H1 (cell line): ENCODE data around the gene ATXN7L3. TPM values are rescaled to one million over a fixed set of nuclear protein-coding genes. Genes with fewer than 3 reads are reported as not detected.
"Not testable (repeated sequence)": the region's sequence is repeated elsewhere in the genome, so short reads cannot be mapped to it uniquely, and the experiment has no call there.

Experiments used
- CTCF ChIA-PET: fragments of 300-600 bp; sonication (Branson Sonifier 250); formaldehyde crosslinking; loops from one replicate; lab custom pipeline; 2021; ENCODE audit not compliant: partially characterized antibody; lab: Charles Lee
- POLR2A ChIA-PET: fragments of 300-600 bp; sonication (Branson Sonifier 250); formaldehyde crosslinking; loops from one replicate; lab custom pipeline; 2021; ENCODE audit warnings: inconsistent platforms; ENCODE audit not compliant: partially characterized antibody; lab: Charles Lee
- DNase-seq, 2 experiments: peaks; one replicate each; pipeline versions ENCODE4 v3.0.0 to v3.0.0-alpha.2; 2010 to 2022; ENCODE audit warnings: low spot score in 2 of 2, low read depth in 1 of 2, mixed read lengths in 1 of 2
- FAIRE-seq: peaks from 2 replicates; lab custom pipeline; 2011; peaks lifted over from hg19 to GRCh38; lab: Jason Lieb, UNC
- H2AFZ ChIP-seq: 2 replicates; pipeline ENCODE4 v1.8.1; 2012; ENCODE audit warnings: low read length, inconsistent platforms
- H2AK5ac ChIP-seq: 2 replicates; pipeline ENCODE4 v1.6.1; 2013; ENCODE audit warnings: low read depth, low read length
- H2BK120ac ChIP-seq: replicated peaks from 2 replicates; pipeline ENCODE3; 2013; ENCODE audit warnings: low read depth, low read length, inconsistent platforms
- H2BK12ac ChIP-seq: 2 replicates; pipeline ENCODE4 v1.6.1; 2013; ENCODE audit warnings: low read depth, low read length
- H2BK15ac ChIP-seq: 2 replicates; pipeline ENCODE4 v1.6.1; 2013; ENCODE audit warnings: low read length
- H2BK20ac ChIP-seq: 2 replicates; pipeline ENCODE4 v1.6.1; 2013; ENCODE audit warnings: low read length
- H2BK5ac ChIP-seq: 2 replicates; pipeline ENCODE4 v1.6.1; 2013; ENCODE audit warnings: low read depth, low read length
- H3K14ac ChIP-seq: 2 replicates; pipeline ENCODE4 v1.6.1; 2013; ENCODE audit warnings: inconsistent platforms; ENCODE audit not compliant: insufficient read length
- H3K18ac ChIP-seq: 2 replicates; pipeline ENCODE4 v1.6.1; 2013; ENCODE audit warnings: low read length; ENCODE audit errors: extremely low read depth
- H3K23ac ChIP-seq: 2 replicates; pipeline ENCODE4 v1.6.1; 2013; ENCODE audit warnings: inconsistent platforms; ENCODE audit not compliant: insufficient read length
- H3K23me2 ChIP-seq: 2 replicates; pipeline ENCODE4 v1.6.1; 2013; ENCODE audit warnings: low read depth, low read length
- H3K27ac ChIP-seq: 2 replicates; pipeline ENCODE4 v1.6.1; 2011; ENCODE audit warnings: low read depth, low read length, inconsistent platforms
- H3K27me3 ChIP-seq, 4 experiments: replicated peaks in 1 of 4; 1 replicate in 1 of 4; 2 replicates in 3 of 4; pipeline versions ENCODE4 v1.6.1 to v1.8.1; 2011 to 2013; ENCODE audit warnings: low read length in 3 of 4, mild to moderate bottlenecking in 3 of 4, inconsistent platforms in 2 of 4, mixed read lengths in 2 of 4, moderate library complexity in 1 of 4; ENCODE audit not compliant: control insufficient read depth in 3 of 4, insufficient read depth in 3 of 4; ENCODE audit errors: extremely low read depth in 1 of 4
- H3K36me3 ChIP-seq, 4 experiments: 2 replicates each; pipeline versions ENCODE4 v1.6.1 to v1.8.1; 2011 to 2013; ENCODE audit warnings: mild to moderate bottlenecking in 4 of 4, low read length in 3 of 4, moderate library complexity in 2 of 4, control low read depth in 1 of 4, inconsistent platforms in 1 of 4; ENCODE audit not compliant: insufficient read depth in 4 of 4, control insufficient read depth in 2 of 4
- H3K4ac ChIP-seq: replicated peaks from 2 replicates; pipeline ENCODE3; 2013; ENCODE audit warnings: low read length, low read depth, mixed read lengths, inconsistent platforms; ENCODE audit not compliant: insufficient read length
- H3K4me1 ChIP-seq, 4 experiments: replicated peaks in 1 of 4; 1 replicate in 1 of 4; 2 replicates in 3 of 4; pipeline versions ENCODE4 v1.6.1 to v1.8.1; 2011 to 2013; ENCODE audit warnings: low read length in 3 of 4, inconsistent platforms in 2 of 4, mixed read lengths in 1 of 4; ENCODE audit not compliant: insufficient read depth in 4 of 4, control insufficient read depth in 3 of 4
- H3K4me2 ChIP-seq, 2 experiments: 2 replicates each; pipeline versions ENCODE4 v1.6.1 to v1.8.1; 2011 to 2013; ENCODE audit warnings: low read depth in 2 of 2, low read length in 2 of 2, control low read depth in 1 of 2, inconsistent platforms in 1 of 2, mild to moderate bottlenecking in 1 of 2; ENCODE audit not compliant: insufficient read depth in 1 of 2
- H3K4me3 ChIP-seq, 4 experiments: fragments of 200-600, 300-600 bp in 1 of 4; sonication (generic), shearing (Covaris generic), sonication (Bioruptor Twin) in 1 of 4; 2 replicates each; pipeline versions ENCODE4 v1.5.1 to v1.8.1; 2011 to 2016; ENCODE audit warnings: low read length in 4 of 4, low read depth in 3 of 4, control low read depth in 2 of 4, inconsistent platforms in 2 of 4, mild to moderate bottlenecking in 2 of 4, mixed read lengths in 1 of 4, moderate library complexity in 1 of 4; ENCODE audit not compliant: insufficient read depth in 2 of 4; ENCODE audit errors: extremely low read depth in 1 of 4
- H3K56ac ChIP-seq: replicated peaks from 2 replicates; pipeline ENCODE3; 2013; ENCODE audit warnings: low read depth, mild to moderate bottlenecking, mixed read lengths, low read length, inconsistent platforms; ENCODE audit not compliant: insufficient read length
- H3K79me1 ChIP-seq: 2 replicates; pipeline ENCODE4 v1.6.1; 2013; ENCODE audit warnings: low read depth, low read length, control low read depth
- H3K79me2 ChIP-seq, 2 experiments: 2 replicates each; pipeline versions ENCODE4 v1.6.1 to v1.8.1; 2012 to 2013; ENCODE audit warnings: low read length in 2 of 2, mild to moderate bottlenecking in 2 of 2, inconsistent platforms in 1 of 2; ENCODE audit not compliant: insufficient read depth in 2 of 2, control insufficient read depth in 1 of 2
- H3K9ac ChIP-seq, 4 experiments: replicated peaks in 1 of 4; 1 replicate in 1 of 4; 2 replicates in 3 of 4; pipeline versions ENCODE4 v1.6.1 to v1.8.1; 2011 to 2013; ENCODE audit warnings: low read depth in 3 of 4, low read length in 3 of 4, control low read depth in 2 of 4, mild to moderate bottlenecking in 2 of 4, moderate library complexity in 2 of 4, inconsistent platforms in 1 of 4; ENCODE audit errors: extremely low read depth in 1 of 4
- H3K9me3 ChIP-seq, 2 experiments: 2 replicates each; pipeline versions ENCODE4 v1.6.1 to v1.8.1; 2012 to 2013; ENCODE audit warnings: mild to moderate bottlenecking in 2 of 2, moderate library complexity in 2 of 2, control low read depth in 1 of 2, inconsistent platforms in 1 of 2, low read depth in 1 of 2, low read length in 1 of 2, mixed read lengths in 1 of 2; ENCODE audit not compliant: insufficient read depth in 2 of 2
- H4K20me1 ChIP-seq, 2 experiments: replicated peaks in 1 of 2; 2 replicates each; pipeline versions ENCODE3 to v1.8.1; 2011 to 2013; ENCODE audit warnings: inconsistent platforms in 2 of 2, low read length in 2 of 2, mild to moderate bottlenecking in 1 of 2; ENCODE audit not compliant: insufficient read depth in 2 of 2, control insufficient read depth in 1 of 2
- H4K5ac ChIP-seq: 2 replicates; pipeline ENCODE4 v1.6.1; 2013; ENCODE audit warnings: low read length, low read depth, mixed read lengths, inconsistent platforms; ENCODE audit not compliant: insufficient read length
- H4K8ac ChIP-seq: 2 replicates; pipeline ENCODE4 v1.8.0; 2013; ENCODE audit warnings: mild to moderate bottlenecking, moderate library complexity, low read length, inconsistent platforms; ENCODE audit not compliant: insufficient read depth; ENCODE audit errors: extremely low read depth
- H4K91ac ChIP-seq: replicated peaks from 2 replicates; pipeline ENCODE3; 2013; ENCODE audit warnings: low read length, mixed read lengths, inconsistent platforms; ENCODE audit not compliant: insufficient read length
- WGBS, 2 experiments: shearing (Covaris generic) in 1 of 2; methylation state at CpG; one replicate each; pipeline versions ENCODE4 v1.1.6 to v1.1.7; 2013 to 2015; ENCODE audit warnings: low lambda C conversion rate in 2 of 2, mixed read lengths in 2 of 2, inconsistent platforms in 1 of 2, low coverage in 1 of 2, missing lambda C conversion rate in 1 of 2; ENCODE audit not compliant: insufficient replicate concordance in 2 of 2, insufficient coverage in 1 of 2, insufficient read length in 1 of 2; ENCODE audit errors: extremely low coverage in 1 of 2, missing lambda C conversion rate in 1 of 2; 5-methylcytosine and 5-hydroxymethylcytosine counted together
- polyA plus RNA-seq, 7 experiments: library from polyadenylated mRNA; depleted of rRNA in 3 of 7; stranded (reverse) in 5 of 7; unstranded in 2 of 7; fragments of >200 nt in 5 of 7; fragments of 200-250 nt in 2 of 7; gene quantifications; 1 replicate in 5 of 7; 2 replicates in 1 of 7; 4 replicates in 1 of 7; pipeline versions ENCODE4 v1.2.1 to v1.2.3, GENCODE V29; 2011 to 2013; ENCODE audit warnings: missing spikeins in 2 of 7, mixed read lengths in 2 of 7
- total RNA-seq: library from RNA; stranded (reverse); fragmentation: NEBNext Ultra II Directional; extraction: Animal tissue kit (Norgen Biotek cat#: 25700); gene quantifications from 2 replicates; pipeline ENCODE4 v1.2.1, GENCODE V29; 2021

ATXN7L3 gene
- total and polyA plus RNA-seq, 2 of the 8 experiments (the other 6 are each of a cell fraction or from before 2014, with no cell fraction given) = 53.7 to 103 TPM

DNA sequence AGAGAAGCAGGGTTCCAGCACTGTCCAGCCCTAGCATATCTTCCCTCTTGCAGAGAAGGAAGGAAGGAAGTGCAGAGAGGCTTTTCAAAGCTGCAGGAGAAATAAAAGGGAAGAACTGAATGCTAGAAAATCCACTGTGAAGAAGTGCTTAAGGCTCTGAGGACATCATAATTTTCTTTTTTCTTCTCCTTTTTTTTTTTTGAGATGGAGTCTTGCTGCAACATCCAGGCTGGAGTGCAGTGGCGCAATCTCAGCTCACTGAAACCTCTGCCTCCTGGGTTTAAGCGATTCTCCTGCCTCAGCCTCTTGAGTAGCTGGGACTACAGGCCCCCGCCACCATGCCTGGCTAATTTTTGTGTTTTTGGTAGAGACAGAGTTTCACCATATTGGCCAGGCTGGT, 50.6 kb downstream of the ATXN7L3 start:
- POLR2A ChIA-PET = interaction anchor here (1.0 kb wide), 1 partner anchor 196 kb away, joined by 3 read pairs; no protein-coding TSS in a partner anchor
- not testable (repeated sequence) for H3K9ac ChIP-seq, H2BK15ac ChIP-seq, H3K4me2 ChIP-seq, H2BK5ac ChIP-seq, H3K4me1 ChIP-seq, H3K27ac ChIP-seq, H2BK12ac ChIP-seq, H4K91ac ChIP-seq, H2BK120ac ChIP-seq, H2BK20ac ChIP-seq, H3K4me3 ChIP-seq, DNase-seq, FAIRE-seq, H3K18ac ChIP-seq, H4K5ac ChIP-seq, H3K9me3 ChIP-seq, H4K8ac ChIP-seq, H3K23ac ChIP-seq, H2AFZ ChIP-seq, H3K23me2 ChIP-seq, H3K56ac ChIP-seq, H3K27me3 ChIP-seq, H3K14ac ChIP-seq, H3K4ac ChIP-seq, H4K20me1 ChIP-seq, H2AK5ac ChIP-seq
- H3K36me3 ChIP-seq = peaks cover 14 to 48% (median 43%) of the 10 kb centered on the region in 4 experiments
- CTCF ChIA-PET = interaction anchor here (0.7 to 3.9 kb wide), 8 partner anchors 9 to 197 kb away, joined by 3 to 22 read pairs (median 4); partner anchors contain the start of gene ASB16
- H3K79me2 ChIP-seq = peaks cover 0 to 33% of the 10 kb centered on the region in 2 experiments; a peak in 2 of 4 replicates
- 89% methylated on average over 3 of the region's 3 CpGs; no CpG with 5 or more reads in 1 of the 2 experiments for WGBS, 2 experiments
- H3K79me1 ChIP-seq = peaks cover 12% of the 10 kb centered on the region
